ENCODE results near the gene PLA2G6.

DNA sequence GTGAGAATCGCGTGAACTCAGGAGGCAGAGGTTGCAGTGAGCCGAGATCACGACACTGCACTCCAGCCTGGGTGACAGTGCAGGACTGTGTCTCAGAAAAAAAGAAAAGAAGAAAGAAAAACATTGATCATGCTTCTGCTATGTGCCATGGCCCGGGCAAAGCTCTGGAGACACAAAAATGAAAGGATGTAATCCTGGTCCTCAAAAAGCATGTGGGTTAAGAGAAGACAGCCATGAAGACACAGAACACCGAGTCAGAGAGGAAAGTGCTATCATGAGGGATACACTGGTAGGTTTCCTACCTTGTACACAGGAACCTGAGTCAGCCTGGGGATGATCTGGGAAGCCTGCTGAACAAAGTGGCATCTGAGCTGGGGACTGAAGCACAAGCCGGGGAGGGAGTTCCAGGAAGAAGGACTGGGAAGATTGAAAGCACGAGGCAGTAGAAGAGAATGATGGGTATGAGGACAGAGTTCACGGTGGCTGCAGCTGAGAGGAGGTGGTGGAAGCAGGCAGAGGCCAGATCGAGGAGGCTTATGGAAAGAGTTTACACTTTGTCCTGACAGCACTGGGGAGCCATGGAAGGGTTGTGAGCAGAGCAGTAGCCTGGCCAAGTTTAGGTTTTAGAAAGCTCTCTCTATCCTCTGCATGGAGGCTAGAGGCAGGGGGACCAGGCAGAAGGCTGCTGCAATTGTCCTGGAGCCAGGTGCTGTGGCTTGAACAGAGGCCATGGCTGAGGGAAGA lies 10.3 kb upstream of the PLA2G6 start:
- TF ChIP-seq YY1 (tag by site-specific recombination; IDR thresholded peaks at IDR 0.05) = no peak
- no peak for TF ChIP-seq PATZ1 (tag by site-specific recombination; IDR thresholded peaks at IDR 0.05)
- TF ChIP-seq ZNF16 (tag by site-specific recombination; IDR thresholded peaks at IDR 0.05; ENCODE audit: low read depth) = peak; percentile 87
- TF ChIP-seq CTCF (tag by site-specific recombination; IDR thresholded peaks at IDR 0.05) = no peak
